Suppressor macrophage treated with lipopolysaccharide for 1 hour (primary cell): ENCODE data around the gene VGLL1.

ENCODE experiments used
- DNase-seq, 3 donors: peaks; one replicate each; pipeline ENCODE4 v3.0.0-alpha.2; 2020 to 2022

Gene VGLL1

DNA sequence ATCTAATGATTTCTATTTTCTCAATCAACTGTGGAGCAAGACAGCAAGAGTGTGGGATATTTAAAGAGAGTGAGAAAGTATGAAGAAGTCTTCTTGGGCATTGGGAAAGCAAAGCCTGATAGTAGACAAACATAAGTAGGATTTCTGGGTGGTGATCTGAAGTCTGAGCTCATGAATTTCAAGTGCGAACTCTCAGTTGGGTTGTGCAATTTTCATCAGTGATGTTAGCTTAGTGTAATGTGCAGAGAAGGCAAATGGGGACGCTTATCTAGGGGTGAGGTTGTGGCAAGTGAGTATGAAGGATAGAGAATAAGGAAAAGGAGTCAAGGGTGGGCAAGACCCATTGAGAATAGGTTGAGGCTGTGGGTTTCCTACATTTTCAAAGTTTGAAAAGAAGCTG, 23.7 kb downstream of the VGLL1 start:
- DNase-seq, result no peak

DNA sequence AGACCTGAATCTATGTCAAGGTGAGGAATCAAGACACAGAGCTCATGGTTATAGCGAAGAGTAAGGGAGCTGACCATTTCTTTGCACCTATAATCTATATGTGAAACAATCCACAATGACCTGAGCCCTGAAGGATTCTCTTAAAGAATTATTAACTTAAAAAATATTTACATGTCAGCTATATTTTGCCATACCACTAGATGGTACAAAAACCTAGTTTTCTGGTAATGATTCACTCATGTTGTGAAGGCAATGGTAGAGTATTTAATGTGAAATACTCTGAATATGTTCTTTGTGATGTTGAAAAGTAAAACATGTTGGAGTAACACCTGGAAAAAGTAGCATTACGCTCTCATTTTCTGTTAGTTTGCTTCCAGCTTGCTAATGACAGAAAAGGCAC, 40.0 kb downstream of the VGLL1 start:
- no peak for DNase-seq

DNA sequence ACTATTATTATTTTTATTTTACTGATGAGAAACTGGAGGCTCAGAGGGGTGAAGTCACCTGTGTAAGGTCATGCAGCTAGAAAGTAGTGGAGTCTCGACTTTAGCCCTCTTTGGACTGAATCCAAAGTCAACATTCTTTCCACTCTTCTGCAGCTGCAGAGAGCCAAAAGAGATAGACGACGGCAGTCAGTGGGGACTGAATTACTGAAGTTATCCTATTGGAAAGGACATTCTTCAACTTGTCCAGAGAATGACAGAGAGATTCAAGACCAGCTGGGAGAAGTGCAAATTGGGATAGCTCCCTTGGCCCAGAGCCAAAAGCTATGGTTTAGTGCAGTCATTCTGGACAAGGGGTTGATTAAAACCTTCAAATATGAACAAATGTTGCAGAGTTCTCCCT, 42.5 kb downstream of the VGLL1 start:
- no peak for DNase-seq

DNA sequence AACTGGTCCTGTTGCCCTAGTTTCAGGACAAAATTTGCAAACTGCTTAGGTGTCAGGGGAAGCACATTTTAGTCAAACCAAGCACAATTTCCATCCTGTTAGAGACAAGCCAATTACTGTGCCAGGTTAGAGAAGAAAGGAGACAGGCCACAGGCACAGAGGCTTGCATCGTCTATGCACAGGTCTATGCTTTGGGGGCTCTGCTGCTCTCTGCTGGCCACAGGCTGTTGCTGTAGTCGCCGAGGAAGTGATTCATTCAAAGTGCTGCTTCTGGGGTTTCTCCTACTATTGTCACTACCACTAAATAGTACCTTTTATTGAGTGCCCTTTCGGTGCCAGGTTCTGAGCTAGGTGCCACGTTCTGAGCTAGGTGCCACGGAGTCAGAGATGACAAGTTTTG, 45.5 kb downstream of the VGLL1 start:
- peak; percentile 24 to 43 (median 41) for DNase-seq

DNA sequence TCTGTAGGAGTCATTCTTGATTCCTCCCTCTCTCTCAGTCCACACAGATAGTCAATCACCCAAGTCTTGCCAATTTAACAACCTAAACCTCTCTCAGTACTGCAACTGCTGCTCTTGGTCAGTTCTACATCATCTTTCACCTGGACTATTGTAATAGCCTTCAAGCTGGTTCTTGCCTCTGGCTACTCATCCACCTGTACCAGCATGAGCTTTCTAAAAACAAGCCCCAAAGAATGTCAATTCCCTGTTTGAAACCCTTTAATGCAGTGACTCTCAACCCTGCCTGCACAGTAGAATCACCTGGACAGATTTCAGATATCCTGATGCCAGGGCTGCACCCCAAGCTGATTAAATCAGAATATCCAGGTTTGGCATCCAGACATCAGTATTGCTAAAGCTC, 48.3 kb downstream of the VGLL1 start:
- DNase-seq, result no peak

DNA sequence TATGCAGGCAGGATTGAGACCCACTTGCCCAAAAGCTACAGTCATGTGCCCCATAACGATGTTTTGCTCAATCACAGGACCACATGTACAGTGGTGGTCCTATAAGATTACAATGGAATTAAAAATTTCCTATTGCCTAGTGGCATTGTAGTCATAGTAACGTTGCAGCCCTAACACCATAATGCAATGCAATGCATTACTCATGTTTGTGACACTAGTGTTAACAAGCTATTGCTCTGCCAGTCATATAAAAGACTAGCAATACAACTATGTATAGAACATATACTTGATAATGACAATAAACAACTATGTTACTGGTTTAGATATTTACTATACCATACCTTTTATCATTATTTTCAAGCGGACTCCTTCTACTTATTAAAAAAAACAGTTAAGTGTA, 50.6 kb downstream of the VGLL1 start:
- DNase-seq, result no peak

DNA sequence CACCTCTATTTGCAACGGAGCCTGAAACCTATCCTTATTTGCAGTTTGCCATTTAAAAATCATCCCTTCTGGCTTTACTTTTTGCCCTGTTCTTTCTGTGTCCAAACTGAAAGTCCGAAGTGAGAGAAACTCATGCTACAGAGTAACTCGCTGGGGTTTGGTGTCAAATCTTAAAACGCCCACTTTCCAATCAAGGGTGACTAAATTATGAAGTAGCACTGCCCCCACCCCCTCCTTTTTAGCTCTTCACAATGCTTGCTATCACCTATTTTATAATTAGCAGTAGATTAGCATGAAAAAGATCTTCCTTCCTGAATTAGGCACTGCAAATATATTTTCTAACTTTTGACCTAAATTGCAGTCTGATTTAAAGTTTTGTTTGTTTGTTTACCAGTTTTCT, 52.5 kb downstream of the VGLL1 start:
- DNase-seq, result peak in 2 of 3 donors; percentile 12 to 20

DNA sequence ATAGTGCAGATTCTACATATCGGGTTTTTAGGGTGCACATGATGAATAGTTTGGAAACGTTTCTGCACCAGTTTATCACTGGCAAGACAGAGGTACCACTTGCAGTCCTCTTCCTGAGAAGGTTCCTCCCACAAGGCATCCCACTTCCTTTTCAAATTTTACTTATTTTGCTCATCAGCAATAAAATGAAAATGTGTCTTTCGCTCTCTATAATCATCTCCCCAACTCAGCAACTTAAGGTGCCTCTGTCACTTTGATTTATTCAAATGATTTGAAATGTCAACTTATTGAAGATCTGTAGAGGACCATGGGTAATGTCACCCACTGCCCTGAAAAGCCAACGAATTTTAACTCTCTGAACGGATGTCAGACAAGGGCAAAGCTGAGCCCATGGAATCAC, 53.2 kb downstream of the VGLL1 start:
- no peak for DNase-seq

DNA sequence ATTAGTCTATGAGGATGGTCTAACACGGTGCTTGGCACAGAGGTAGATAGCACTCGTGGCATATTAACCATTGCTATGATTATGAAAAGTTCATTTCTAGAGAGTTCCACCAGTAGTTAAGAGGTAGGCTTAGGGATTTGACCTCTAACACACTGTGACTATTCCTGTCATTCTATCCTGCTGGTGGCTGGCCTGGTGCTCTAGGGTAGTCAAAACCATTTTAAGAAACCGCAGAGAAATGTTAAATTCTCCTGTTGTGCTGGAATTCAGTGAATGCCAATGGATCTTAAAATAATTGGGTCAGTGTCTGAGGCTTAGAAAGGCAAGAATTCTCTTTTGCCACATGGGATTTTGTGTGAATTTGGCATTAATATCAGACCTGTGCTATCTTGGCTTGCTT, 53.9 kb downstream of the VGLL1 start:
- DNase-seq, result no peak

DNA sequence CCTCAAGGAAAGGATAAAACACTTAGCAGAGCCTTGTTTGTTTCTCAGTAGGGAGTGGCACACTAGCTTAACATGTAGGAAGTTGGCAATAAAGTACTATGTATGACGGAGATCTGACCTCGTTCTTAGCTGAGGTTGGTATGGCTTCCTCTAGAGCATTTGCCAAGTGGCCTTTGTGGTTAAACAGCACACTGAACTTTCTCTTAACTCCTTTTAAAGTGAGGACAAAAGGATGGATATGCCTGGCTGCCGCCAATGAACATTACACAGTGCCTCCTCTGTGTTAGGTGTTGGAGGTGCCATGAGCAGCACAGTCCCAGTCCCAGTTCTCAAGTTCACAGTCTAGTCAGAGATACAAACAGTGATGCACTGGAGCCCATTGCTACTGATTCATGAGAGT, 54.4 kb downstream of the VGLL1 start:
- DNase-seq, result no peak

DNA sequence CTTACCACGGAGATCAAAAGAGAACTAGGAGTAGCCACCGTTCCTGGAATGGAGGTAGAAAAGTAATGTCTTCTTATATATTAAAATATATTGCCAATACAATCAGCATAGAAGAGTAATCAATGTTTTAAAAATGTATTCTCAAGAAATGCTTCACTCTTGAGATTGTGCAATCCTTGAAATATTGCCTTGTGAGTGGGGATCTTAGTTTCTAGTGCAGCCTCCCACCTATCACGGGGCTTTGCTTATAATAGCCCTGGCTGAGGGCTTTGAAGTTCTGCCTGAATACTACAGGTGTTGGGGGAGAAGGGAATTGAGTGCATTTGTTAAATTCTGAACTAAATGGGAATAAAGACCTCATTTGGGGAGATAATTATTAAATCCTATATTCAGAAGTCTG, 55.5 kb downstream of the VGLL1 start:
- no peak for DNase-seq

DNA sequence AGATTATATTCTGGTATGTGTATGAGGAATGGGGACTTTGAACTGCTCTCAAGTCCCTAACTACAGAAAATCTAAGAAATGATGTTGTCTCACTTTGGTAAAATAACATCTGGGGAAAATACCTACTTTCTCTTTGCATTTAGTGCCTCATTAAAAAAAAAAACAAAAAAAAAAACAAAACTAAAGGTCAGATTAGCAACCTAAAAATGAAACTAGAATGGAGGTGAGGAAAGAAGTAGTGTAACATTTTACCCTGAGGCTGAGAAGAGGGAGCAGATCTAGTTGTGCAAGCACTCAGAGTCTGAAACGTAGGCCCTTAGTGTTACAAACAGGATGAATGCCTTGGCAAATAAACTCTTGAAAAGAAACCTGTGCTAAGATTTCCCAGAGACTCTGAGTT, 56.0 kb downstream of the VGLL1 start:
- no peak for DNase-seq

DNA sequence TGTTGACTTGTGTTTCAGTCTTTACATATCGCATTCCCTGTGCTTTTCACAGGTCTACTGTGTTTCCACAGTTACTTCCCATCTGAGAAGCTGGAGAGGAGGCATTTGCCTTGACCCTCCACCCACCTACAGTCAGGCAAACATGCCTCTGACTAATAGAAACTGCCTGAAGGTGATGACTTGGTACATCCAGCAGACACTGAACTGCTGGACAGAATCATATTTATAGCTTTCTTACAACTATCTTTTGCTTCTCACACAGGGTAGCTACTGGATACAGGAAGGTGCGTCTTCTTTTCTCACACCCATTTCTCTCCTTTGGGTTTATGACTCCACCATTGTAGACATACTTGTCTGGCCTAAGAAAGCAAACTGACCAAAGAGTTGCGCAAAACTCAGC, 58.0 kb downstream of the VGLL1 start:
- DNase-seq, result peak in 1 of 3 donors; percentile 9

DNA sequence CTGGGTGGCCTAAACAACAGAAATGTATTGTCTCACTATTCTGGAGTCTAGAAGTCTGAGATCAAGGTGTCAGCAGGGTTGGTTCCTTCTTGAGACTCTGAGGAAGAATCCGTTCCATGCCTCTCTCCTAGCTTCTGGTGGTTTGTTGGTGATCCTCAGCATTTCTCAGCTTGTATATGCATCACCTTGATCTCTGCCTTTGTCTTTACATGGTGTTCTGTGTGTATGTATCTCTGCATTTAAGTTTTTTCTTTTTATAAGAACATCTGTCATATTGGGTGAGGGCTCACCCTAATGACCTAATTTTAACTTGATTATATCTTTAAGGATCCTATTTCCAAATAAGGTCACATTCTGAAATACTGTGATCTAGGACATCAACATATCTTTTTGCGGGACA, 65.3 kb downstream of the VGLL1 start:
- no peak for DNase-seq

DNA sequence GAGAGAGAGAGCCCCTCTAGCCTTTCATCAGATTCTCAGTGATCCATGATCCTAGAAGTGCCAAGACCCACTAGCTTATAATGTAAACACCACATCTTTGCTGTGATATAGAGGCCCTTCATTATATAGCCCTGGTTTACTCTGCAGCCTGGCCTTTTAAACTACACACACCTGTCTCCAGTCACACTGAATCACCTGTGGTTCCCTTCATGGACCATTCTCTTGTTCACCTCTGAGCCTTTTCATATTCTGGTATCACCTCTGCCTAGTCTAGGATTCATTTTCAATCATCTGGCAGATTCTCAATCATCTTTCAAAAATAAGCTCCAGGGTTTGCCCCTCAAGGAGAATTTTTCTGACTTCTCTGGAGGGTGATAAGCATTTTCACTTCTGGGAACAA, 65.9 kb downstream of the VGLL1 start:
- DNase-seq, result no peak

DNA sequence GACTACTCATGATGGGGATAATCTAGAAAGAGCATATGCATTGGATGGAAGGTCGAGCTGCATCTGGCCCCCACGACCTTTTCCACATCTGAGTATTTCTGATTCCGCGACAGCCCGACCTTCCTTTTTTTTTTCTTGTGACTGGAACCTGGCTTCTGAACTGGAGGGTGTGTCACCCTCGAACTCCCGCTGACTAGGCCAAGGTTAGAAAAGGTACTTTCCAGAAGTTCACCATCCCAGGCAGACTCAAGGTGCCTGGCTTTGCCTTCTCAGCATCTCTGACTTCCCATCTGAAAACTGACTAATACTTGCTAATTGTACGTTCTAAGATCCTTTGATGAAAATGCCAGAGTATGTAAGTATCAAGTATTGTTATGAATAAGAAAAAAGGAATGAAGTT, 66.6 kb downstream of the VGLL1 start:
- no peak for DNase-seq

DNA sequence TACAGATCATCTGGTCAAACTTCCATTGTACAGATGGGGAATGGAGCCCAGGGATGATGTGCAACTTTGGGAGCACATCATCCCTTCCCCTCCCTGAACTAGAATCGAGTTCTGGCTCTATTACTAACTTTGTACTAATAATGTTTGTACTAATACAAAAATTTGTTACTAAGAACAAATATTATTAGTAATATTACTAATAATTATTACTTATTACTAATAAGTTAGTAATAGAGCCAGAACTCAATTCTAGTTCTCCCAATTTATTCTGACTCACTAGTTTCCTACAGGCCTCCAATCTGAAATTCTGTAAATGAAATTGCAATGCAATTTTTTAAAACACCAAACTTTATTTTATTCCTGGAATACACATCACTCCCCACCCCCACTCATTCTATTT, 68.0 kb downstream of the VGLL1 start:
- no peak for DNase-seq
